Activated naive CD4-positive, alpha-beta T cell treated with anti-CD3 and anti-CD28 coated beads, Interleukin-2, amount 50 U/mL, for 16 hours (primary cell): ENCODE data around the gene DNAJB6.
"Not testable (repeated sequence)": the region's sequence is repeated elsewhere in the genome, so short reads cannot be mapped to it uniquely, and the experiment has no call there.

Experiments used
- DNase-seq: peaks from one replicate; pipeline ENCODE4 v3.0.0-alpha.2; 2020

The DNAJB6 gene

GRCh38 chr7:157445246-157445955 is 108.6 kb downstream of the DNAJB6 start:
- DNase-seq, result no peak

GRCh38 chr7:157445956-157446295 is 109.1 kb downstream of the DNAJB6 start:
- DNase-seq, result no peak

- DNase-seq, result no peak
Observed at GRCh38 chr7:157446322-157446721, 109.5 kb downstream of the DNAJB6 start.

GRCh38 chr7:157454003-157454402 is 117.2 kb downstream of the DNAJB6 start:
- not testable (repeated sequence) for DNase-seq

GRCh38 chr7:157457355-157458253 is 120.8 kb downstream of the DNAJB6 start:
- no peak for DNase-seq

GRCh38 chr7:157458254-157458633 is 121.4 kb downstream of the DNAJB6 start:
- DNase-seq, result no peak

- no peak for DNase-seq
Observed at GRCh38 chr7:157459966-157460365, 123.2 kb downstream of the DNAJB6 start.

- DNase-seq, result no peak
Observed at GRCh38 chr7:157460721-157461120, 123.9 kb downstream of the DNAJB6 start.

GRCh38 chr7:157461573-157462418 is 125.0 kb downstream of the DNAJB6 start:
- no peak for DNase-seq

GRCh38 chr7:157462419-157462771 is 125.6 kb downstream of the DNAJB6 start:
- no peak for DNase-seq

GRCh38 chr7:157462840-157463239 is 126.0 kb downstream of the DNAJB6 start:
- DNase-seq, result no peak

GRCh38 chr7:157463245-157463644 is 126.4 kb downstream of the DNAJB6 start:
- DNase-seq, result no peak

- DNase-seq, result no peak
Observed at GRCh38 chr7:157464111-157464970, 127.5 kb downstream of the DNAJB6 start.

GRCh38 chr7:157464971-157465886 is 128.4 kb downstream of the DNAJB6 start:
- DNase-seq, result no peak

GRCh38 chr7:157465891-157466866 is 129.4 kb downstream of the DNAJB6 start:
- DNase-seq, result no peak

GRCh38 chr7:157466867-157467261 is 130.1 kb downstream of the DNAJB6 start:
- no peak for DNase-seq
